AG09319 (cell line): ENCODE data around the gene PAK2.

ENCODE experiments used
- DNase-seq: peaks from one replicate; pipeline ENCODE4 v3.0.0-alpha.2; 2010; ENCODE audit warnings: low read depth; ENCODE audit errors: extremely low read depth
- CTCF ChIP-seq: IDR thresholded peaks from 2 replicates; pipeline ENCODE4 v1.5.1; 2011; ENCODE audit warnings: low read depth, mild to moderate bottlenecking, inconsistent platforms, low read length, moderate library complexity

Gene PAK2

GRCh38 chr3:196756732-196757131 lies 17.1 kb downstream of the PAK2 start:
- no peak for DNase-seq
- TF ChIP-seq CTCF = no peak

- no peak for DNase-seq
- TF ChIP-seq CTCF = no peak
These were observed 18.5 kb downstream of the PAK2 start for GRCh38 chr3:196757876-196758739.

- no peak for DNase-seq
These were observed 23.5 kb downstream of the PAK2 start for GRCh38 chr3:196763179-196763578.

GRCh38 chr3:196765454-196765853 lies 25.8 kb downstream of the PAK2 start:
- no peak for DNase-seq
- no peak for TF ChIP-seq CTCF

More at GRCh38 chr3:196763179-196763578, 23.5 kb downstream of the PAK2 start:
- no peak for TF ChIP-seq CTCF

- no peak for TF ChIP-seq CTCF
These were observed 31.4 kb downstream of the PAK2 start for GRCh38 chr3:196771067-196771466.

GRCh38 chr3:196772102-196772501 lies 32.4 kb downstream of the PAK2 start:
- no peak for DNase-seq
- TF ChIP-seq CTCF = no peak

More at GRCh38 chr3:196771067-196771466, 31.4 kb downstream of the PAK2 start:
- no peak for DNase-seq

- no peak for TF ChIP-seq CTCF
These were observed 33.2 kb downstream of the PAK2 start for GRCh38 chr3:196772897-196773296.

More at GRCh38 chr3:196772897-196773296, 33.2 kb downstream of the PAK2 start:
- DNase-seq = no peak
